HG02840 (cell line): ENCODE measurements around the gene LPAR1.

Source experiments
- ATAC-seq: cut with Tn5 transposase; IDR thresholded peaks from one replicate; pipeline ENCODE4 v1.9.1; 2021; ENCODE audit warnings: mild to moderate bottlenecking, moderate library complexity, moderate number of reproducible peaks; ENCODE audit not compliant: unreplicated experiment, low FRiP score

LPAR1 gene

DNA sequence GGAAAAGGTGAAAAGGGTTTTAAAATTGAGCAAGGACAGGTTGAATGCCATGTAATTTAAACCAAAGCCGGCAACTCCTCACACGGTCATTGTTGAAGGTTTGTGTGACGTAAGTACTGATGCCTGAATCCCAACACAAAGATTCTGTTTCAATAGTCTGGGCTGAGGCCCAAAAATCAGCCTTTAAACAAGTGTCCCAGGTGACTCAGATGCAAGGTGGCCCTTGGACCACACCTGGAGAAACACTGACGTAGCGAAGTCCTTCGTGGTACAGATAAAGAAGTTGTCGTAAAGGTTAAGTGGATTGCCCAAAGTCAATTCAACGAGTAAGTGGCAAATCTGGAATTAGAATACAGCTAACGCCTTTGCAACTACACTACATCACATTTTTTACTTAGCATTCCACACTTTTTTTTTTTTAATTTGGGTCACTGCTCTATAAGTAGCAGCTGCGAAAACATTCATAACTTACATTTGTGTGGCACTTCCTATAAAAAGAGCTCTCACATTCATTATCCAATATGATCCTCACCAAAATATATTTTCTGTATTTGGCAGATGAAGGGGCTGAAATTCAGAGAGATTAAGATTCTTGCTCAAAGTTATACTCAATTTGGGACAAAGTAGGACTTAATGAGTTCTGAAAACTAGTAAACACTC, 111.3 kb downstream of the LPAR1 start:
- ATAC-seq: no peak

GRCh38 chr9:110923601-110924000, 114.7 kb downstream of the LPAR1 start:
- no peak for ATAC-seq

GRCh38 chr9:110922145-110922544, 116.1 kb downstream of the LPAR1 start:
- ATAC-seq: no peak

GRCh38 chr9:110921705-110922104, 116.6 kb downstream of the LPAR1 start:
- ATAC-seq: no peak

- ATAC-seq: no peak
These were observed 118.7 kb downstream of the LPAR1 start for GRCh38 chr9:110919609-110920008.

DNA sequence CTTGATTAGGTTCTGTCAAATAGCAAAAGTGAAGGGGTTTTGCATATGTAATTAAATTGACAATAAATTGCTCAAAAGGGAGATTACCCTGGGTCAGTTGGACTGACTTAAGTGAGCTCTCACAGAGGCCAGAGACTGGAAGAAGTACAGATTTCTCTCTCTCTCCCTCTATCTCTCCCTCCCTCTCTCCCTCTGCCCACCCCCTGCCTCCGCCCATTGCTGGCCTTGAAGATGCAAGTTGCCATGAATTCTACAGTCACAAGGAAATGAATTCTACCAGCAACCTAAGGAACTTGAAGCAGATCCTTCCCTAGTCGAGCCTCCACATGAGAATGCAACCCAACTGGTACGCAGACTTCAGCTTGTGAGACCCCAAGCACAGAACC, 119.2 kb downstream of the LPAR1 start:
- ATAC-seq: no peak

DNA sequence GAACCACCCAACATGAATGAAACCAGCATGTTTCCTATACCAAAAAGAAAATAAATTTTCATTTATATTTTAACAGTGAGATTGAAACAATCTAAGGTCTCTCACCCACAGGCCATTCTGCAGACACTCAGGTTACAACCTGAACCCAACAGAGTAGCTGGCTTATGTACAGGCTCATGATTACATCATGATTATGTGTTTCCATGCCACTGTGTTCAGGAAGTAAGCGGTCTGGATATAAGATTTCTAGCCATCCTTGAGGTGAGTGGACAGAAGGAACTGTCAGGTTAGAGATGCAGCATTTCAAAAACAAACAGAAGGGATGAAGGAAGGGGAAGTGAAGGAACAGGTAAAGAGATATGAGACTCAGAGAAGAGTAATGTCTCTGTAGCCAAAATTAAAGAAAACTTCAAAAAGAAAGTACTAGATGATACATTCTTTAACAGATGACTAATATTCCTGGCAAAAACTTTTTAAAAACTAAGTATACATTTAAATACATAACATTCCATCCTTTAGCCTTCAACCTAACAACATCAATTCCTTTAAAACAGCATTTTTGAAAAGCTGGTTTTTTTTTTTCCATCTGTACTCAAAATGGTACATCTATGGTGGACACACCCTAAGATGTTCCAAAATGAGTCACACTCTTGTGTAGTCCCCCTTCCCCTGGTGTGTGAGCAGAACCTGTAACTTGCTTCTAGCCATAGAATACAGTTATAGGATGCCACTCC, 119.8 kb downstream of the LPAR1 start:
- ATAC-seq: no peak

GRCh38 chr9:110916403-110916802, 121.9 kb downstream of the LPAR1 start:
- no peak for ATAC-seq

GRCh38 chr9:110912419-110913291, 125.6 kb downstream of the LPAR1 start:
- no peak for ATAC-seq

- no peak for ATAC-seq
These were observed 126.4 kb downstream of the LPAR1 start for GRCh38 chr9:110911659-110912418.

DNA sequence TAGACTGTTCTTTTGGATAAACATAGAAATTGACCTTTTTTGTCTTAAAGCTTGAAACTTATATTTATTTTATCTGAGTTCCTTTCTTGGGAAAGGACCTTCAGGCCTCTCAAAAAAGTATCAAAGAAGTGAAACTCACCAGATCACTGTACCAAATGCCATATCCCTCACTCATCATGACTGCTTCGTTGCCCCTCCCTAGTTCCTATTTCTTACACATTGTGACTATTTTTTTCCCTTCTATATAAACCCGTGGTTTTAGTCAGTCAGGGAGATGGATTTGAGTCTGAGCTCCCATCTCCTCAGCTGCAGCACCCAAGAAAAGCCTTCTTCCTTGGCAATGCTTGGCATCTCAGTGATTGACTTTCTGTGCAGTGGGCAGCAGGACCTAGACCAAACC, 129.4 kb downstream of the LPAR1 start:
- ATAC-seq: no peak

DNA sequence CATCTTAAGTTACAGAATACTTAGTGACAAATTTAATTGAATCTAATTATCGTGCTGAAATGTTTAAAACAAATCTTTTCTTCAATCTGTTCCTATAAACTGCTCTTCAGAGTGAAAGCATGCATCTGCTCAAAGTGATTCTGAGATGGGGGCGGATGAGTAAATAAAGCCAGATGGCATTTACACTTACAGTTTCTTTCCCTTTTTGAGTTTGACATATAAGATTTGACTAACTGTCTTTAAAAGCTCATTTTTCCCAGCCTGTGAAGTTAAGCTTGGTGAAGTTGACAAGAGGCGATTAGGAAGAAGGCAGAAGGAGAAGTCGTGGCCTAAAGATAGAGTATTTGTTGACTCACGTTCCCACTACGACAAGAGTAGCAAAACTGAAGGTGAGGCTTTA, 137.4 kb downstream of the LPAR1 start:
- no peak for ATAC-seq

DNA sequence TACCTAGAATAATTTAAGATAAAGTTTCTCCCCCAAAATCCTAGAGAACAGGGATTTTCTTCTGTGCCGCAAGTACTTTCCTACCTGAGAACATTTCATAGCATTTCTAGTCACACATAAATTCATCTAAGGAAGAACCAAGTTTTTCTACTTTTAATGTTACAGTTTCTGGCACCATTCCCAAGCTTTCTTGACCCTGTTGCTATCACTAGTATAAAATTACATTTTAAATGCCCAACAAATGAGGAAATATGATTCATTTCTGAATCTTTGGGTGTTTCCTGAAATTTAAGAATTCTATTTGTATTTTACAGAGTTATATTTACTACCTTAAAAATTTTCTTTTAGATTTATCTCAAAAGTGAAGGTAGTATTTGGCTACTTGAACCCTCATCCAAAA, 137.8 kb downstream of the LPAR1 start:
- ATAC-seq: no peak

DNA sequence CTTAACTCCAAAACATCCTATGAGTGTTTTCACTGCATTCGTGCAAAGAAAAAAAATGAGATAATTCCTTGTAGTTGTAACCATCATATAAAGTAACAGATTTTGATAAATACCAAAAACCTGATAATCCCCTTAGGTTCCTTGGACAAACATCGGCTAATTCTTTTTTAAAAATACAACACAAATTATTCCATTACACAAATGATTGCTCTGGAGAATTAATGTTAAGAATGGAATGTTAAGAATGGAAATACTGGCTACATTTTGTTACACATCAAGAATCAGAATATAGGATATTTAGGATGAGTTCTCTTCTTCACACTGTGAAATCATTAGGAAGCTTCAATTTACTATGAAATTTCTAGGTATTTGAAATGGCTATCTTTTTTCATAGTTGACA, 139.4 kb downstream of the LPAR1 start:
- no peak for ATAC-seq

- ATAC-seq: no peak
These were observed 139.9 kb downstream of the LPAR1 start for GRCh38 chr9:110898358-110898757.

DNA sequence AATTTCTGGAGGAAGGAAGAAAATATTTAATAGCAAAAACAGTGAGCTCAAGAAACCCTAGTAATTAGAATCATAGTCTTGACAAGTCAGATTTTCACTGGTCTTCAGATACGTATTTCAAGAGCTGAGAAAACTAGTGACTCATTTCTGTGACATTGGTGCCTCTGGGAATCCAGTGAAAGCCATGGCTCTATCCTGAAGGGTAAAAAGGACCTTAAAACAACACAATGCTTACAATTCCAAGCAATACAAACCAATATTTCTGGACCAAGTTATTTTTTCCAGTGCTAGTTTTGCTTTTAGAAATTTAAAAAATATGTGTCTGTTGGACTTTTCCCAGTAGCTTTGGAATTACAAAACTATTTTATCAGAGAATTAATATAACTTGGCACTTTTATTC, 140.3 kb downstream of the LPAR1 start:
- ATAC-seq: no peak

DNA sequence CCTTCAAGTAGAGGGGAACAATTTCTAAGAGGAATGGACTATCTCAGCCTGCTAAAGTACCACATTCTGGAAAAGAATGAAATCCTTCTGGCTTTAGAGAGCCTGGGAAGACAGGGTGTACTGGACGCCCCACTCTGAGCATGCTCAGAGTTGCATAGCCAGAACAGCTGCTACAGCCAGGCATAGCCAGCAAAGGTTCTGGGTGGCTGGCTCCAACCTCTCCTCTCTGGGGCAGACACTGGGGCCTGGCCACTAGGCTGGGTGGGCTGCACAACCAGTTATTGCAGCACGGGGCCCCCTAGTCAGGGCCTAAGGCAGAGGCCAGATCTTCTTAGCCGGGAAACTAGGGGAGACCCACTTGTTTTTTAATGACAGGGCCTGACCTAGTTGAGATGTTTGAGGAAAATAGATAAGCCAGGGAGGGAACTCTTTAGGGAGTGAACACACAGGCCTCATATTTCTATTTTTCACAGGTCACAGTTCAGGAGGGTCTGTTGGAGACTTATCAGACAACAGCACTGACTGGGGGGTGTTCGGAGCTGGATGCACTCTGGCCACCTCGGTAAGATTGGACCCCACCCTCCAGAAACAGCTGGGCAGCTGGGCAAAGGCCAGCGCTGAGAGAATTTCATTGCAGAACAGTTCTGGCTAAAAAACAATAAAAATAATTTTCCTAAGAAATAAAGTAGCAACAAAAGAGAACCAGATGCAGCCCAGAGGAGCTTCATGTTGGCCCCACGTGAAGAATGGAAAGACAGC, 142.9 kb downstream of the LPAR1 start:
- no peak for ATAC-seq

DNA sequence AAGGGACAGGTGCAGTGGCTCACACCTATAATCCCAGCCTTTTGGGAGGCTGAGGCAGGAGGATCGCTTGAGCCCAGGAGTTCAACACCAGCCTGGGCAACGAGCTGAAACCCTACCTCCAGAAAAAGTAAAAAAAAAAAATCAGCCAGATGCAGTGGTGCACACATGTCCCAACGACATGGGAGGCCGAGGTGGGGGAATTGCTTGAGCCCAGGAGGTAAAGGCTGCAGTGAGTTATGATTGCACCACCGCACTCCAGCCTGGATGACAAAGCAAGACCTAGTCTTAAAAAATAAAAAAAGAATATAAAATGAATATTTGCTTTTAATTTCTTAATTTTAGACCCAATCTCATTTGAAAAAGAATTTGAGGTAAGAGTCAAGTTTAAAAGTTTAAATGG, 143.5 kb downstream of the LPAR1 start:
- no peak for ATAC-seq

GRCh38 chr9:110892689-110893088, 145.6 kb downstream of the LPAR1 start:
- no peak for ATAC-seq

DNA sequence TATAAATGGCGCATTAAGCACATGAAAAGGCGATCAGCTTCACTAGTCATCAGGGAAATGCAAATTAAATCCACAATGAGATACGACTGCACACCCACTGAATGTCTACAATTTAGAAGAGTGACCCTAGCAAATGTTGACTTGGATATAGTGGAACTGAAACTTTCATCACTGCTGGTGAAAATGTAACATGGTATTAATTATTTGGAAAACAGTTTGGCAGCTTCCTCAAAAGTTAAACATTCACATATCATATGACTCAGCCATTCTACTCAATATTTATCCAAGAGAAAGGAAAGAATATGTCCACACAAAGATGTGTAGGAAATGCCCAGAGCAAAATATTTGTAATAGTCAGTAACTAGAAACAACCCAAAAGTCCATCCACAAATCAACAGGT, 146.5 kb downstream of the LPAR1 start:
- ATAC-seq: no peak
